Measurements from ENCODE around the gene PIEZO2.
"Not testable (repeated sequence)": the region's sequence is repeated elsewhere in the genome, so short reads cannot be mapped to it uniquely, and the experiment has no call there.

Gene PIEZO2

GRCh38 chr18:10923551-10924070 is 225.8 kb downstream of the PIEZO2 start:
- DNase-seq = no peak

GRCh38 chr18:10923141-10923540 is 226.2 kb downstream of the PIEZO2 start:
- DNase-seq = no peak

- not testable (repeated sequence) for DNase-seq
Observed at GRCh38 chr18:10922712-10923111, 226.7 kb downstream of the PIEZO2 start.

- DNase-seq = not testable (repeated sequence)
Observed at GRCh38 chr18:10920309-10920708, 229.1 kb downstream of the PIEZO2 start.

GRCh38 chr18:10919851-10920250 is 229.5 kb downstream of the PIEZO2 start:
- no peak for DNase-seq

- DNase-seq = no peak
Observed at GRCh38 chr18:10916865-10917264, 232.5 kb downstream of the PIEZO2 start.

GRCh38 chr18:10916387-10916786 is 233.0 kb downstream of the PIEZO2 start:
- DNase-seq = no peak

GRCh38 chr18:10915748-10916147 is 233.6 kb downstream of the PIEZO2 start:
- not testable (repeated sequence) for DNase-seq

- not testable (repeated sequence) for DNase-seq
Observed at GRCh38 chr18:10914610-10915009, 234.8 kb downstream of the PIEZO2 start.

GRCh38 chr18:10913919-10914318 is 235.4 kb downstream of the PIEZO2 start:
- no peak for DNase-seq

- peak; percentile 65 for DNase-seq
Observed at GRCh38 chr18:10912790-10913545, 236.4 kb downstream of the PIEZO2 start.

GRCh38 chr18:10909724-10910123 is 239.6 kb downstream of the PIEZO2 start:
- DNase-seq = no peak

GRCh38 chr18:10908760-10909159 is 240.6 kb downstream of the PIEZO2 start:
- DNase-seq = no peak

GRCh38 chr18:10907749-10908148 is 241.6 kb downstream of the PIEZO2 start:
- no peak for DNase-seq

GRCh38 chr18:10901329-10901728 is 248.0 kb downstream of the PIEZO2 start:
- no peak for DNase-seq

GRCh38 chr18:10900435-10900834 is 248.9 kb downstream of the PIEZO2 start:
- no peak for DNase-seq

GRCh38 chr18:10899481-10899880 is 249.9 kb downstream of the PIEZO2 start:
- no peak for DNase-seq

GRCh38 chr18:10898417-10898974 is 250.9 kb downstream of the PIEZO2 start:
- no peak for DNase-seq

- DNase-seq = peak; percentile 74
Observed at GRCh38 chr18:10896851-10897250, 252.5 kb downstream of the PIEZO2 start.

- no peak for DNase-seq
Observed at GRCh38 chr18:10895976-10896375, 253.4 kb downstream of the PIEZO2 start.

GRCh38 chr18:10894501-10894900 is 254.9 kb downstream of the PIEZO2 start:
- no peak for DNase-seq

GRCh38 chr18:10893761-10894160 is 255.6 kb downstream of the PIEZO2 start:
- DNase-seq = no peak

- no peak for DNase-seq
Observed at GRCh38 chr18:10893196-10893595, 256.2 kb downstream of the PIEZO2 start.

GRCh38 chr18:10892786-10893185 is 256.6 kb downstream of the PIEZO2 start:
- DNase-seq = peak; percentile 11

Data from NCI-H226 (cell line).